ENCODE results near the gene CFAP299.

CFAP299 gene

GRCh38 chr4:80873571-80873970, 538.0 kb downstream of the CFAP299 start:
- no peak for DNase-seq

- no peak for DNase-seq
Measured at GRCh38 chr4:80874979-80875378, 539.4 kb downstream of the CFAP299 start.

GRCh38 chr4:80875642-80876041, 540.1 kb downstream of the CFAP299 start:
- no peak for DNase-seq

- DNase-seq, result no peak
Measured at GRCh38 chr4:80876810-80877209, 541.3 kb downstream of the CFAP299 start.

GRCh38 chr4:80878218-80878617, 542.7 kb downstream of the CFAP299 start:
- no peak for DNase-seq

- no peak for DNase-seq
Measured at GRCh38 chr4:80897537-80898303, 562.2 kb downstream of the CFAP299 start.

- DNase-seq, result no peak
Measured at GRCh38 chr4:80900908-80901307, 565.4 kb downstream of the CFAP299 start.

GRCh38 chr4:80903020-80903419, 567.5 kb downstream of the CFAP299 start:
- no peak for DNase-seq

- DNase-seq, result no peak
Measured at GRCh38 chr4:80909938-80910337, 574.4 kb downstream of the CFAP299 start.

GRCh38 chr4:80911458-80911857, 575.9 kb downstream of the CFAP299 start:
- DNase-seq, result no peak

- no peak for DNase-seq
Measured at GRCh38 chr4:80912350-80912749, 576.8 kb downstream of the CFAP299 start.

- DNase-seq, result no peak
Measured at GRCh38 chr4:80913381-80913780, 577.9 kb downstream of the CFAP299 start.

GRCh38 chr4:80916770-80917169, 581.2 kb downstream of the CFAP299 start:
- DNase-seq, result no peak

GRCh38 chr4:80918004-80918403, 582.5 kb downstream of the CFAP299 start:
- no peak for DNase-seq

GRCh38 chr4:80921441-80921840, 585.9 kb downstream of the CFAP299 start:
- DNase-seq, result no peak

GRCh38 chr4:80922941-80923340, 587.4 kb downstream of the CFAP299 start:
- no peak for DNase-seq

GRCh38 chr4:80925293-80925692, 589.8 kb downstream of the CFAP299 start:
- no peak for DNase-seq

GRCh38 chr4:80926446-80926845, 590.9 kb downstream of the CFAP299 start:
- DNase-seq, result no peak

- DNase-seq, result no peak
Measured at GRCh38 chr4:80926891-80927290, 591.4 kb downstream of the CFAP299 start.

GRCh38 chr4:80927420-80927819, 591.9 kb downstream of the CFAP299 start:
- DNase-seq, result no peak

- DNase-seq, result no peak
Measured at GRCh38 chr4:80931631-80932081, 596.1 kb downstream of the CFAP299 start.

- DNase-seq, result no peak
Measured at GRCh38 chr4:80948141-80948540, 612.6 kb downstream of the CFAP299 start.

GRCh38 chr4:80948995-80949394, 613.5 kb downstream of the CFAP299 start:
- no peak for DNase-seq

GRCh38 chr4:80956421-80956820, 620.9 kb downstream of the CFAP299 start:
- DNase-seq, result no peak

- DNase-seq, result no peak
Measured at GRCh38 chr4:80963051-80963450, 627.5 kb downstream of the CFAP299 start.
